Nephron (organoid): ENCODE data around the gene CCSER1.

Experiments used
- H3K27ac Mint-ChIP-seq, 3 experiments: 2 replicates each; pipeline ENCODE4 v1.8.0; 2020; ENCODE audit warnings: mixed read lengths in 3 of 3, mild to moderate bottlenecking in 2 of 3, moderate library complexity in 1 of 3
- H3K27me3 Mint-ChIP-seq: 2 replicates; pipeline ENCODE4 v1.8.0; 2021; ENCODE audit warnings: low read depth, mild to moderate bottlenecking, moderate library complexity, mixed read lengths
- H3K36me3 Mint-ChIP-seq: 2 replicates; pipeline ENCODE4 v1.8.0; 2020; ENCODE audit warnings: low read depth, mixed read lengths
- H3K4me1 Mint-ChIP-seq: 2 replicates; pipeline ENCODE4 v1.8.0; 2020; ENCODE audit warnings: mixed read lengths
- H3K4me3 Mint-ChIP-seq, 3 experiments: 2 replicates each; pipeline ENCODE4 v1.8.0; 2020; ENCODE audit warnings: mild to moderate bottlenecking in 3 of 3, mixed read lengths in 3 of 3, moderate library complexity in 2 of 3
- H3K9me3 Mint-ChIP-seq: 2 replicates; pipeline ENCODE4 v1.8.0; 2020; ENCODE audit warnings: mixed read lengths
- TF ChIP-seq, protein P1 (sequence below), 3 experiments: fragments of 200-600 bp; sonication (generic); IDR thresholded peaks; one replicate each; pipeline ENCODE4 v1.5.0; 2021; ENCODE audit warnings: antibody characterized with exemption in 3 of 3; ENCODE audit not compliant: unreplicated experiment in 3 of 3

The CCSER1 gene

DNA sequence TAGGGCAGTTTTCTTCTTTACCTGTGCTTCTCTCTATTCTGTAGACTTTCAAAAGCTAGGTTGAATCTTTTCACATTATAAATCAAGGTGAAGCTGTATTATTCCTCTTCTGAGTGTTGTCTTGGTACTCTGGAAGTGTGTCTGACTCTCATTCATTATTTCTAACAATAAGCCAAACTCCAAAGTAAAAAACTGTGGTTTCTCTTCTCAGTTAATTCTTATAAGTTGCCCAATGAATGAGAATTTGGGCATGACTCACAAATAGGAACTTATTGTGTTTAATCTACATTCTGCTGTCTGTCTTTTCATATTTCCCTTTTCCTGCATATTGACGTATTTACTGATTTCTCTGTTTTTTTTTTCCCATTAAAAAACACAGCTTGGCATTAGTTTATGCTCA lies 714.5 kb downstream of the CCSER1 start:
- Mint-ChIP-seq H3K9me3 (no peaks in the 10 kb centered on the region), H3K4me1 (no peaks in the 10 kb centered on the region), H3K27ac (peak overlapping the region in 1 of 3 experiments; percentile 75), H3K36me3 (no peaks in the 10 kb centered on the region), H3K27me3 (no peaks in the 10 kb centered on the region), H3K4me3 (no peak overlapping the region)
- TF ChIP-seq, protein P1, sequence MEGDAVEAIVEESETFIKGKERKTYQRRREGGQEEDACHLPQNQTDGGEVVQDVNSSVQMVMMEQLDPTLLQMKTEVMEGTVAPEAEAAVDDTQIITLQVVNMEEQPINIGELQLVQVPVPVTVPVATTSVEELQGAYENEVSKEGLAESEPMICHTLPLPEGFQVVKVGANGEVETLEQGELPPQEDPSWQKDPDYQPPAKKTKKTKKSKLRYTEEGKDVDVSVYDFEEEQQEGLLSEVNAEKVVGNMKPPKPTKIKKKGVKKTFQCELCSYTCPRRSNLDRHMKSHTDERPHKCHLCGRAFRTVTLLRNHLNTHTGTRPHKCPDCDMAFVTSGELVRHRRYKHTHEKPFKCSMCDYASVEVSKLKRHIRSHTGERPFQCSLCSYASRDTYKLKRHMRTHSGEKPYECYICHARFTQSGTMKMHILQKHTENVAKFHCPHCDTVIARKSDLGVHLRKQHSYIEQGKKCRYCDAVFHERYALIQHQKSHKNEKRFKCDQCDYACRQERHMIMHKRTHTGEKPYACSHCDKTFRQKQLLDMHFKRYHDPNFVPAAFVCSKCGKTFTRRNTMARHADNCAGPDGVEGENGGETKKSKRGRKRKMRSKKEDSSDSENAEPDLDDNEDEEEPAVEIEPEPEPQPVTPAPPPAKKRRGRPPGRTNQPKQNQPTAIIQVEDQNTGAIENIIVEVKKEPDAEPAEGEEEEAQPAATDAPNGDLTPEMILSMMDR (IDR thresholded peaks at IDR 0.05; ENCODE audit: unreplicated experiment in 3 of 3), result no peak

DNA sequence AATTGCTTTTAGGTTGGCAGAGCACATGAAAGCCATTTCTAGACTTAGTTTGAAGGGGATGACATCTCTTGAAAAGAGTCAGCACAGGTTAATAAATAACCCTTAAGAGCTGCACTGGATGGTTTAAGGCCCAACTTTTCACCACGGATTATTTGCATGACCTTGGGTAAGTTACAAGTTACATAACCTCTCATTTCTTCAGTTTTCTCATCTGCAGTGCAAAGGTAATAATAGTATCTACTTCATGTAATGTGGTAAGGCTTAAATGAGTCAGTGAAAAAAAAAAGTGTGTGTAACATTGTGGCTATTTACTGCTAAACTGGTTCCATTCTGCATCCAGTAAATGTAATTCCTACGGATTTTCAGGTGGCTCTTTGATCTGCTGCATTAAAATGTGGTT lies 715.8 kb downstream of the CCSER1 start:
- Mint-ChIP-seq H3K27me3 (no peaks in the 10 kb centered on the region), H3K9me3 (no peaks in the 10 kb centered on the region), H3K36me3 (no peaks in the 10 kb centered on the region), H3K4me3 (no peak overlapping the region), H3K4me1 (no peaks in the 10 kb centered on the region), H3K27ac (peak overlapping the region; percentile 3 to 38 (median 38))
- TF ChIP-seq, protein P1 (IDR thresholded peaks at IDR 0.05; ENCODE audit: unreplicated experiment in 3 of 3), result no peak

DNA sequence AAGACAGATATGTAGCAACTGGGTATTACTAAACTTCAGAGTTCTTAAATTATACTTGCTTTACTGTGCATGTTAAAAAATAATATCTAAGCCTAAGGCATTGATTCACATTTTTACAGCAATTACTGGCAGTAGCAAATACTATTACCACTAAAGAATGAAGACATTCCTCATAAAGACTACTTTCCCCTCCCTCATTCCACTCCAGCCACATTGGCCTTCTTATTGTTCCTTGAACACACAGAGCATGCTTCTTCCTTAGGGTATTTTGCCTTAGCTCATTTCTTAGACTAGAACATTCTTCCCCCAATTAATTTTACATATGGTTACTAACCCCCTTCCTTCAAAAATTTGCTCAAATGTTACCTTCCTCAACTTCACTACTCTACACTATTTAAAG lies 717.0 kb downstream of the CCSER1 start:
- Mint-ChIP-seq H3K9me3 (peaks cover 3% of the 10 kb centered on the region), H3K27ac (peak overlapping the region in 2 of 3 experiments; percentile 0 to 5), H3K36me3 (no peaks in the 10 kb centered on the region), H3K4me3 (no peak overlapping the region), H3K4me1 (no peaks in the 10 kb centered on the region), H3K27me3 (peaks cover 4% of the 10 kb centered on the region)
- TF ChIP-seq, protein P1 (IDR thresholded peaks at IDR 0.05; ENCODE audit: unreplicated experiment in 3 of 3), result no peak

DNA sequence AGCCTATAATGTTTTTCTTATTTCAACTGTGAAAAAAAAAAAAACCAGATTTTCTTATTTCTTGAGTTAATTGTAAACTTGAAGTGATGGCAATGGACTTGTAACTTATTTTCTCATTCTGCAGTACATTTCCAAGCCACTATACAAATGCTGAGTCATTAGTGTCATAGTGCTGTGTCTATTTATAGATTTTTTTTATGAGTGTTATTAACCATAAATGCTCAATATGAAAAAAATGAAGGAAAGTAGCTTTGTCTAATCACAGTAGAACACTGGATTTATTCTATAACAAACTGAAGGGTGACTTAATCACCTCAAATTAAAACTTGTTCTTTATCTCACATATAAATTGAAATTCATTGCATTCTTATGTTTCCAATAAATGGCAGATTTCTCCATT lies 718.6 kb downstream of the CCSER1 start:
- no peak overlapping the region for H3K27ac Mint-ChIP-seq
- TF ChIP-seq, protein P1 (IDR thresholded peaks at IDR 0.05; ENCODE audit: unreplicated experiment in 3 of 3), result no peak
- no peaks in the 10 kb centered on the region for H3K36me3 Mint-ChIP-seq
- peaks cover 3% of the 10 kb centered on the region for H3K9me3 Mint-ChIP-seq
- H3K27me3 Mint-ChIP-seq, result peaks cover 6% of the 10 kb centered on the region
- no peaks in the 10 kb centered on the region for H3K4me1 Mint-ChIP-seq
- no peak overlapping the region for H3K4me3 Mint-ChIP-seq

DNA sequence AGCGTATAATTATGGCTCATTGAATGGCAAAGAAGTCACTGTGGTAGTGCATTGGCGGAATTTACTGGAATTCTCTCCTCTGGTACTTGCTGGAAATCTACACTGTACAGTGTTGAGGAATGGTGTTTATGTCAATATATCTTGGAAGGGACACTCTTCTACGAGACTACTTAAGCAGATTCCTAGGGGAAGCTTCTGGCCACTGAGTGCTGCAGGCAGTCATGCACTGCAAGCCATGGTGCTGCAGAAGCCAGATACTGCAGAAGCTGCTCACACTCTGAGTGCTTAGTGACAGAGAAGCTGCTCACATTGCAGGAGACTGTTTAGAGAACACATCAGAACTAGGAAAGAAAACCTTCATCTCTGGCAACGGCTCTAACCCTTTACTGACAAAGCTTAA lies 725.0 kb downstream of the CCSER1 start:
- no peak overlapping the region for H3K4me3 Mint-ChIP-seq
- H3K4me1 Mint-ChIP-seq, result peaks cover 9% of the 10 kb centered on the region
- peaks cover 6% of the 10 kb centered on the region for H3K27me3 Mint-ChIP-seq
- TF ChIP-seq, protein P1 (IDR thresholded peaks at IDR 0.05; ENCODE audit: unreplicated experiment in 3 of 3), result no peak
- H3K9me3 Mint-ChIP-seq, result peaks cover 3% of the 10 kb centered on the region
- no peaks in the 10 kb centered on the region for H3K36me3 Mint-ChIP-seq
- H3K27ac Mint-ChIP-seq, result peak overlapping the region in 1 of 3 experiments; percentile 18

DNA sequence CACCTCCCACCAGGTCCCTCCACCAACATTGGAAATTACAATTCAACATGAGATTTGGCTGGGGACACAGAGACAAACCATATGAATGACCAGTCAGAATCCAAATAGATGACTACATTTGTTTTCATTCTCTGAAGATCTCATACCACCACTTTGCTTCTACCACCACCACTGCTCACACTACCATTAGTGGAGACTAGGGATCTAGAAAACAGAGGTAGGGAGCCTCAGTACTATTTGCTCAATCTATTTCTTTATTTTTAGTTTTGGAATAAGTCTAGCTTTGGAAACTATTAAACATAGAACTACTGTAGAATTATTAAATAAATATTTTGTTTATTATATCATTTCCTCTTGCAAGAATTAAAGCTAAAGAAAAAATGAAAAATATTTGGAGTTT lies 727.9 kb downstream of the CCSER1 start:
- peaks cover 9% of the 10 kb centered on the region for H3K4me1 Mint-ChIP-seq
- no peak overlapping the region for H3K4me3 Mint-ChIP-seq
- no peaks in the 10 kb centered on the region for H3K27me3 Mint-ChIP-seq
- TF ChIP-seq, protein P1 (IDR thresholded peaks at IDR 0.05; ENCODE audit: unreplicated experiment in 3 of 3), result no peak
- no peaks in the 10 kb centered on the region for H3K36me3 Mint-ChIP-seq
- H3K27ac Mint-ChIP-seq, result no peak overlapping the region
- no peaks in the 10 kb centered on the region for H3K9me3 Mint-ChIP-seq
